ENCODE results near the gene TRIM6.

DNA sequence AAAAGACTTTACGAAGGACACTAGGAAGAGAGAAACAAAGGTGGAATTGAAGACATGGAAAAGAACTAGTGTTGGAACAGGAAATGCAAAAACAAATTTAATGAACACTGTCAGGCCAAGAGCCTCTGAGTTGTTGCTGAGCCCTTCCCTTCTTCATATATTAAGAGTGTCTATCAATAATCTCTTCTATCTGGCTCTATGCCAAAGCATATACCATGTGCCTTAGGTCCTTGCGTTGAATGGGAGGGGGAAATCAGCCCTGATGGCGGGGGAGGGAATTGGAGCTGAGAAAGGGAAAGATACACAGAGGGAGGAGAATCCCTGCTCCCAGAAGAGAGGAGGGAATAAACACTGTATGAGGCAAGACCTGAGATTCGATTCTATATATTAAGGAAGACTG lies 21.3 kb upstream of the TRIM6 start:
- TF ChIP-seq CTCF (IDR thresholded peaks at IDR 0.05) (no peak), POLR2A (IDR thresholded peaks at IDR 0.05) (no peak)

Data from esophagus squamous epithelium (tissue), 4 donors.